ENCODE results near the gene HES3.

GRCh38 chr1:6286266-6286665, 42.3 kb downstream of the HES3 start:
- TF ChIP-seq SPI1 (IDR thresholded peaks at IDR 0.05; ENCODE audit: low read depth, low read length) (no peak), PAX5 (IDR thresholded peaks at IDR 0.05; ENCODE audit: insufficient read depth, low read length, severe bottlenecking) (no peak)

Data from GM12891 (cell line).